GM08714 (cell line): ENCODE data around the gene ZACN.

Experiments used
- H3K4me3 ChIP-seq: fragments of 200-500 bp; sonication (Bioruptor generic); 2 replicates; pipeline ENCODE4 v1.5.1; 2014; ENCODE audit warnings: mild to moderate bottlenecking, low read length, inconsistent platforms
- ZNF274 ChIP-seq: IDR thresholded peaks from 2 replicates; pipeline ENCODE4 v1.6.1; 2012; ENCODE audit warnings: mild to moderate bottlenecking, low read depth, low read length

The ZACN gene

GRCh38 chr17:76119409-76120371 is 40.7 kb downstream of the ZACN start:
- no peak for TF ChIP-seq ZNF274
- no peak overlapping the region for H3K4me3 ChIP-seq

DNA sequence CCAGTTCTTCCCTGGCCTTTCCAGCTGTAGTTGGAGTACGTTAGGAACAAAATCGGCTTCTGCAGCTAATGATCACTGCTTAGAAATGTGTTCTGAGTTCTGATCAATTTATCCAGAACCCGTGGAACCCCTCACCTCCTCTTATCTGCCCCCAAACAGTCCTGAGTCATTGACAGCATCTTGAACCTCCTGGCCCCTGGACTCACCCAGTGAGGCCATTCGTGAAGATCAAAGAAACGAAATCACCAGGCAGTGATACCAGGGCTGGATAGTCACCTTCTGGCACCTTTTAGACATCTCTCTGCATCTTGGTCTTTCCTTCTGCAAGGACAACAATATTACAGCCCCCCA is 41.7 kb downstream of the ZACN start:
- no peak overlapping the region for H3K4me3 ChIP-seq
- TF ChIP-seq ZNF274: no peak

DNA sequence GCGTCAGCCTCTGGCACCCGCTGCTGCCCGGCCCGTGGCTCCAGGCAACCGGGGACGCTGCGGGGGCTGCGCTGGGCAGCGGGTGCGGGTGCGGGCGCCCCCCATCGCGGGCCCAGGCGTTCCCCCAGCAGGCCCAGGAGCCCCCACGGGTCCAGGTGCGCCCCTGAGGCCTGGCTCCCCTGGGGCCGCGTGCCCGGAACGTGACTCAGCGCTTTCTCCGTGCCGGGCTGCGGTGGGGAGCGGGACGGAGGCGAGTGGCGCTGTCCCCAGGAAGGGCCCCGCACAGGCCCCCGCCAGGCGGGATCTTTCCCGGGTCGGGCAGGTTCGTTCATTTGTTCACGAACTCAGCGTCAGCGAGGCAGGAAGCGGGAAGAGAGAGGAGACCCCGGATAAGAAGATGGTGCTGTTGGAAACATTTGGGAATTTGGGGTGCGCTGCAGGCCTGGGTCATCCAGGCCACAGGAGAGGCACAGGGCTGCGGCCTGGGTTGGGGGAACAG is 43.0 kb downstream of the ZACN start:
- TF ChIP-seq ZNF274: no peak
- peak overlapping the region; percentile 37; the same call in 1 of the 2 replicates for H3K4me3 ChIP-seq

GRCh38 chr17:76122431-76123190 is 43.6 kb downstream of the ZACN start:
- H3K4me3 ChIP-seq: no peak overlapping the region
- no peak for TF ChIP-seq ZNF274

- H3K4me3 ChIP-seq: no peak overlapping the region
- no peak for TF ChIP-seq ZNF274
Measured at GRCh38 chr17:76123191-76123499, 44.2 kb downstream of the ZACN start.

- no peak overlapping the region for H3K4me3 ChIP-seq
- TF ChIP-seq ZNF274: no peak
Measured at GRCh38 chr17:76123749-76124581, 45.0 kb downstream of the ZACN start.

- TF ChIP-seq ZNF274: no peak
- no peak overlapping the region for H3K4me3 ChIP-seq
Measured at GRCh38 chr17:76124582-76125390, 45.8 kb downstream of the ZACN start.

GRCh38 chr17:76125391-76125675 is 46.4 kb downstream of the ZACN start:
- TF ChIP-seq ZNF274: no peak
- no peak overlapping the region for H3K4me3 ChIP-seq

- H3K4me3 ChIP-seq: no peak overlapping the region
Measured at GRCh38 chr17:76125922-76126321, 46.9 kb downstream of the ZACN start.

GRCh38 chr17:76130473-76130872 is 51.5 kb downstream of the ZACN start:
- H3K4me3 ChIP-seq: no peak overlapping the region
- no peak for TF ChIP-seq ZNF274

More at GRCh38 chr17:76125922-76126321, 46.9 kb downstream of the ZACN start:
- no peak for TF ChIP-seq ZNF274

DNA sequence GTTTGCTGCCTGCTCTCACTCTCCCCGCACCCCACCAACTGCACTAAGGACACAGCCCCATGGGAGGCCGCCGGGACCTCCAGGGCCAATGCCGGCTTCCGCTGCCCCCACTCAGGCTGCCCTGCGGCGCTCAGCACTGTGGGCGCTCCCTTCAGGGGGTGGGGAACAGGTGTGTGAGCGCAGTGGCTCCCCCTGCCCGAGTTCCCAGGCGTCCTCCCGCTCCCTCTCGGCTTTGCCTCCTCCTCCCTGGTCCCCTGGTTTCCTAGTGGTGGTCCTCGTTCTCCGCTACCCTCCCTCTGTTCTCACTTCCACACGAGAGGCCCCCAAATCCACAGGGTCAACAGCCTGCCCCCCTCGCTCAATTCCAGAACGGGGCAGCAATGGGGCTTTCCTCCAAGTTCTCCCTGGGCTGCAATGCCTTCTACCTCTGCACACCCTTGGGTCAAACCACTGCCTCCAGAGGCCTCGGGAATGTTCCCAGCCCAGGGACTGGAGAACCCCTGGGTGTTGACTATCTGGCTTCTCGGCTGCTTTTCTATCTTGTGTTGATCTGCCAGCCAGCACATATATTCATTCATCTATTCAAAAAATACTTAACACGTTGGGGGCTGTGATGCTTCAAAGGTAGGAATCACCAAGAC is 52.2 kb downstream of the ZACN start:
- H3K4me3 ChIP-seq: no peak overlapping the region
- no peak for TF ChIP-seq ZNF274

DNA sequence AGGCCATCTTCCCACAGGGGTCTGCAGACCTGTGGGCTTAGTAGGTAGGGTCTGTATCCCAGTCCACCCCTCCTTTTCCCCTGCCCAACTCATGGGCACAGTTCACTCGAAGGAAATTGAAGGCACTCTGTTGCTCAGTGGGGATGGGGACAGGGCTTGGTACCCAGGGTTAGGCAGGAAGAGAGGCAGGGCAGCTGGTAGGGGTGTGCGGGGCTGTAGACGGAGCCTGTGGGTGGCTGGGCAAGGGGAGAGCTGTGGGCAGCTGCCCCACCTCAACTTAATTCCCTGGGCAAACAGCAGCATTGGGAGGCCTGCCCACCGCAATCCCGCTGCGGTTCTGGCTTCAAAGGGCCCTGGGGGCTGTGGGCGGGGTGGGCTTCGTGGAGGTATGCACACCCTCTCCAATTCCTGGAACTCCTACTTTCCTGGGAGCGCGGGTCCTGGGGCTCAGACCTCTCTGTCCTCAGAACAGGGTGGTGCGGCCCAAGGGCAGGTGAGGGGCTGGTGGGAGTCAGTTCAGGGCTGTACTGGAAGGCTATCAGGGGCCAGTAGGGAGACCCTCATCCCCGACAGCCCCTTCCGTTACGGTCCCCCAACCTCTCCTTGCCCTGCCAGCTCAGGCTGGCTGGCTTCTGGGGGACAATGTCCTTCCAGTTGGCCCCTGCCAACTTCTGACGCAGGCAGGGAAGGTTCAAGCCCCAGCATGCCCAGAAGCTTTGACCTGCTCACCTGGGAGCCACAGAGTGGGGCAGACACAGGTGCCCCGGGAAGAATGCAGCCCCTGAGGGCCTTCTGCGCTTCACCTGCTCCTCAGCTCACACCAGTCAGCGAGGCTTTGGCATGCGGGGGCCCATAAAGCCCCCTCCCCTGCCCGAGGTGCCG is 53.0 kb downstream of the ZACN start:
- TF ChIP-seq ZNF274: no peak
- no peak overlapping the region for H3K4me3 ChIP-seq
